ENCODE data around the gene CPLX3.

DNA sequence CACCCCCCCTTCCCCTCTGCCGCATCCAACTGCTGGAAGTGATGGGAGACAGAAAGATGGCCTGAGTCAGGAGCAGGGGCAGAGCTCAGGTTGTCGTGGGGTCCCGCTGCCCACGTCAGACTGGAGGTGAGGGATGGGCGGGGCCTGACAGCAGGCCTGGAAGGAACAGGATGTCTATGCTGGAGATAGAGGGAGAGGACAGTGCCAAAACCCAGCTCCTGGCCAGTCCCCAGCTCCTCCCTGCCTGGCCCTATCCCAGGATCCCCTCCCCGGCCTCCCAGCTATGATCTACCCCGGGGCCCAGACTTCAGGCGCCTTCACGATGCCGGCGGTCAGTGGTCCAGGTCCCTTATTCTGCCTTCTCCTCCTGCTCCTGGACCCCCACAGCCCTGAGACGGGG is 13.9 kb upstream of the CPLX3 start, which contains the start of gene LMAN1L:
- TF ChIP-seq ZSCAN20 (CRISPR knock-in tag; IDR thresholded peaks at IDR 0.05) = no peak
- TF ChIP-seq, protein P1, sequence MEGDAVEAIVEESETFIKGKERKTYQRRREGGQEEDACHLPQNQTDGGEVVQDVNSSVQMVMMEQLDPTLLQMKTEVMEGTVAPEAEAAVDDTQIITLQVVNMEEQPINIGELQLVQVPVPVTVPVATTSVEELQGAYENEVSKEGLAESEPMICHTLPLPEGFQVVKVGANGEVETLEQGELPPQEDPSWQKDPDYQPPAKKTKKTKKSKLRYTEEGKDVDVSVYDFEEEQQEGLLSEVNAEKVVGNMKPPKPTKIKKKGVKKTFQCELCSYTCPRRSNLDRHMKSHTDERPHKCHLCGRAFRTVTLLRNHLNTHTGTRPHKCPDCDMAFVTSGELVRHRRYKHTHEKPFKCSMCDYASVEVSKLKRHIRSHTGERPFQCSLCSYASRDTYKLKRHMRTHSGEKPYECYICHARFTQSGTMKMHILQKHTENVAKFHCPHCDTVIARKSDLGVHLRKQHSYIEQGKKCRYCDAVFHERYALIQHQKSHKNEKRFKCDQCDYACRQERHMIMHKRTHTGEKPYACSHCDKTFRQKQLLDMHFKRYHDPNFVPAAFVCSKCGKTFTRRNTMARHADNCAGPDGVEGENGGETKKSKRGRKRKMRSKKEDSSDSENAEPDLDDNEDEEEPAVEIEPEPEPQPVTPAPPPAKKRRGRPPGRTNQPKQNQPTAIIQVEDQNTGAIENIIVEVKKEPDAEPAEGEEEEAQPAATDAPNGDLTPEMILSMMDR (IDR thresholded peaks at IDR 0.05) = no peak
- no peak for TF ChIP-seq SMC3 (IDR thresholded peaks at IDR 0.05)
